ENCODE data around the gene PLEKHO2.
"Not testable (repeated sequence)": the region's sequence is repeated elsewhere in the genome, so short reads cannot be mapped to it uniquely, and the experiment has no call there.

Gene PLEKHO2

GRCh38 chr15:64841344-64842095 lies at the start of gene PLEKHO2:
TSS of gene PLEKHO2 (plus strand) at chr15:64841915. CDS start at chr15:64842017, 102 bp downstream.
- ATAC-seq, result peak; percentile 72 to 77

- no peak for ATAC-seq
Measured at GRCh38 chr15:64792282-64792681, 49.4 kb upstream of the PLEKHO2 start.

- not testable (repeated sequence) for ATAC-seq
Measured at GRCh38 chr15:64795299-64795698, 46.4 kb upstream of the PLEKHO2 start.

GRCh38 chr15:64795921-64796320 lies 45.8 kb upstream of the PLEKHO2 start:
- not testable (repeated sequence) for ATAC-seq

- not testable (repeated sequence) for ATAC-seq
Measured at GRCh38 chr15:64798905-64799304, 42.8 kb upstream of the PLEKHO2 start.

GRCh38 chr15:64800476-64800875 lies 41.2 kb upstream of the PLEKHO2 start:
- ATAC-seq, result no peak

GRCh38 chr15:64803526-64803925 lies 38.2 kb upstream of the PLEKHO2 start:
- ATAC-seq, result no peak

- no peak for ATAC-seq
Measured at GRCh38 chr15:64804619-64805018, 37.1 kb upstream of the PLEKHO2 start.

GRCh38 chr15:64806509-64806908 lies 35.2 kb upstream of the PLEKHO2 start:
- no peak for ATAC-seq

GRCh38 chr15:64807051-64807749 lies 34.5 kb upstream of the PLEKHO2 start:
- no peak for ATAC-seq

- ATAC-seq, result no peak
Measured at GRCh38 chr15:64807751-64808222, 33.9 kb upstream of the PLEKHO2 start.

- no peak for ATAC-seq
Measured at GRCh38 chr15:64808785-64809453, 32.8 kb upstream of the PLEKHO2 start.

- peak; percentile 67 to 72 for ATAC-seq
Measured at GRCh38 chr15:64809649-64810496, 31.8 kb upstream of the PLEKHO2 start.

GRCh38 chr15:64810497-64811326 lies 31.0 kb upstream of the PLEKHO2 start:
- no peak for ATAC-seq

- no peak for ATAC-seq
Measured at GRCh38 chr15:64813075-64813474, 28.6 kb upstream of the PLEKHO2 start.

GRCh38 chr15:64814283-64814682 lies 27.4 kb upstream of the PLEKHO2 start:
- not testable (repeated sequence) for ATAC-seq

- not testable (repeated sequence) for ATAC-seq
Measured at GRCh38 chr15:64814965-64815364, 26.8 kb upstream of the PLEKHO2 start.

- ATAC-seq, result no peak
Measured at GRCh38 chr15:64816452-64816851, 25.3 kb upstream of the PLEKHO2 start.

- no peak for ATAC-seq
Measured at GRCh38 chr15:64824929-64825430, 16.7 kb upstream of the PLEKHO2 start.

- peak; percentile 96 to 98 for ATAC-seq
Measured at GRCh38 chr15:64825431-64826294, 16.1 kb upstream of the PLEKHO2 start, which contains the start of gene PIF1. TSS of gene PIF1 (minus strand) at chr15:64825647. CDS start at chr15:64824335, 1,312 bp downstream.
